ENCODE measurements around the gene ARR3. TPM values are rescaled to one million over a fixed set of nuclear protein-coding genes. Genes with fewer than 3 reads are reported as not detected.

ARR3 gene
- total and polyA plus RNA-seq, 2 donors (not counting 3 experiments of a cell fraction or from before 2014, with no cell fraction given) = not detected

DNA sequence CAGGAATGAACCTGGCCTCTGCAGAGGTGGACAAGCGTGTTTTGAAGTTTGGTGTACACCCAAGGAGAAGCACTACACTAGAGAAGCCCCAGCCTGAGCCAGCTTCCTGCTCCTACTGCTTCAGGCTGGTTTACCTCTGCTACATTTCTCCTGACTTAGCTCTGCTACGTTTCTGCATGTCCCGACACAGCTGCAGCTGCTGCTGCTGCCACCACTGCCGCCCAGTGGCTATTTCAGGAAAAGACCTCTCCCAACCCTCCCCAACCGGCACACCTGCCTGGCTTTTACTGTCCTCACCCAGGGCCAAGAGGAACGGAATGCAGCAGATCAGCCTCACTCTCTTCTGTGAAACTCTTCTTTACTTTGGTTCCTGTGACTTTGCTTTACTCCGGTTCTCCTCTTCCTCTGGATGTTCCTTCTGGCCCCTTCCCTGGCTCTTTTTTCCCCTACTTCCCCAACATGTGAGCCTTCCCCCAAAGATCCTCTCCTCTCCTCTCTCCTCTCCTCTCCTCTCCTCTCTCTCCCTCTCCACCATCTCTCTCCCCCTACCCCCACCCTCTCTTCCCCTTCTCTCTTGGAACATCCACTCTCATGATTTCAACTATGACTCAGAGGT is 5.1 kb upstream of the ARR3 start:
- dilution Hi-C loops (cut with MboI; ENCODE audit: extremely low pct_ligation_motif_present, low sequenced_read_pairs) = no loop called here
- Histone ChIP-seq H2AFZ (ENCODE audit: low read depth, low read length) (no peak overlapping the region), H3K4me1 (ENCODE audit: control insufficient read depth, extremely low read depth, insufficient read depth, low read length) (no peaks in the 10 kb centered on the region), H3K79me2 (ENCODE audit: control insufficient read depth, insufficient read depth, low read length) (no peaks in the 10 kb centered on the region), H3K9me3 (replicated peaks; ENCODE audit: control insufficient read depth, insufficient read depth, low read length) (no peaks in the 10 kb centered on the region), H3K4me2 (ENCODE audit: insufficient read depth, low read length) (no peak overlapping the region), H4K20me1 (replicated peaks; ENCODE audit: control insufficient read depth, extremely low read depth, insufficient read depth, low read length) (no peaks in the 10 kb centered on the region), H3K9ac (replicated peaks; ENCODE audit: extremely low read depth, insufficient read depth, low read length) (no peak overlapping the region), H3K36me3 (ENCODE audit: control insufficient read depth in 2 of 2, extremely low read depth in 1 of 2, insufficient read depth in 2 of 2, low read length in 2 of 2) (no peaks in the 10 kb centered on the region), H3K27ac (ENCODE audit: insufficient read depth, low read depth, low read length) (no peak overlapping the region), H3K27me3 (ENCODE audit: control insufficient read depth in 2 of 2, insufficient read depth in 2 of 2, low read length in 2 of 2) (no peaks in the 10 kb centered on the region), H3K4me3 (replicated peaks in 1 of 3; ENCODE audit: insufficient read depth in 1 of 3, low read depth in 1 of 3, low read length in 3 of 3) (no peak overlapping the region), H3K9me1 (replicated peaks; ENCODE audit: control insufficient read depth, extremely low read depth, insufficient read depth, low read length) (no peaks in the 10 kb centered on the region)
- BruUV-seq (replicated peaks) = no TSS peak
- FAIRE-seq (peak; percentile 85), DNase-seq (ENCODE audit: low read depth, low spot score) (peak; percentile 9)
- intact Hi-C loops (cut with micrococcal nuclease) = loop anchor here (1.0 kb wide), 1 partner anchor 130 kb away; the partner anchor contains the start of gene IGBP1
- TF ChIP-seq, protein P1, sequence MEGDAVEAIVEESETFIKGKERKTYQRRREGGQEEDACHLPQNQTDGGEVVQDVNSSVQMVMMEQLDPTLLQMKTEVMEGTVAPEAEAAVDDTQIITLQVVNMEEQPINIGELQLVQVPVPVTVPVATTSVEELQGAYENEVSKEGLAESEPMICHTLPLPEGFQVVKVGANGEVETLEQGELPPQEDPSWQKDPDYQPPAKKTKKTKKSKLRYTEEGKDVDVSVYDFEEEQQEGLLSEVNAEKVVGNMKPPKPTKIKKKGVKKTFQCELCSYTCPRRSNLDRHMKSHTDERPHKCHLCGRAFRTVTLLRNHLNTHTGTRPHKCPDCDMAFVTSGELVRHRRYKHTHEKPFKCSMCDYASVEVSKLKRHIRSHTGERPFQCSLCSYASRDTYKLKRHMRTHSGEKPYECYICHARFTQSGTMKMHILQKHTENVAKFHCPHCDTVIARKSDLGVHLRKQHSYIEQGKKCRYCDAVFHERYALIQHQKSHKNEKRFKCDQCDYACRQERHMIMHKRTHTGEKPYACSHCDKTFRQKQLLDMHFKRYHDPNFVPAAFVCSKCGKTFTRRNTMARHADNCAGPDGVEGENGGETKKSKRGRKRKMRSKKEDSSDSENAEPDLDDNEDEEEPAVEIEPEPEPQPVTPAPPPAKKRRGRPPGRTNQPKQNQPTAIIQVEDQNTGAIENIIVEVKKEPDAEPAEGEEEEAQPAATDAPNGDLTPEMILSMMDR (IDR thresholded peaks at IDR 0.05; ENCODE audit: extremely low read depth in 1 of 2, insufficient read depth in 1 of 2, low read depth in 1 of 2, low read length in 2 of 2) = peak; percentile 20 to 58
- no peak for TF ChIP-seq JUN (IDR thresholded peaks at IDR 0.05; ENCODE audit: borderline replicate concordance, insufficient read depth, insufficient read length, low read depth)
- ChIA-PET CTCF (interaction anchor here (0.6 to 1.8 kb wide), 5 partner anchors 43 to 233 kb away, joined by 3 to 24 read pairs (median 3); partner anchors contain the start of gene IGBP1), POLR2A (no interaction called here)

DNA sequence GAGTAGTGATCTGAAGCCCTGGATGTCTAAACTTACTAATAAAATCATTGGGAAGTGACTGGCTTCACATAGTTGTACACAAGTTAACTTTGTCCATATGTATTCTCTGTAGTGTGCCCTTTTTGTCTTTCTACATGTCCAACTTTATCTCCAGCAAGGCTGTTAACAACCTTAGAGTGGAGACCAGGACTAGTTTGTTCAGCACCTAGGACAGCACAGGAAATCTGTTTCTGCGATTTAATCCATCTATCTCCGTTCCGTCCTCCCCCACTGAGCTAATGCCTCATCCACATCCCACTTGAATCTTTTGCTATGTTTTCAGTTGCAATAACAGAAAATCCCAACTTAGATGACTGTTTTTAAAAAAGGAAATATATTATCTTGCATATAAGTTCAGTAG is 3.4 kb upstream of the ARR3 start:
- CTCF ChIA-PET = interaction anchor here (1.5 kb wide), 1 partner anchor 131 kb away, joined by 4 read pairs; the partner anchor contains the start of gene IGBP1
- Histone ChIP-seq H3K9me1 (replicated peaks; ENCODE audit: control insufficient read depth, extremely low read depth, insufficient read depth, low read length) (no peaks in the 10 kb centered on the region), H3K27ac (ENCODE audit: insufficient read depth, low read depth, low read length) (no peak overlapping the region), H3K79me2 (ENCODE audit: control insufficient read depth, insufficient read depth, low read length) (no peaks in the 10 kb centered on the region), H3K27me3 (ENCODE audit: control insufficient read depth in 2 of 2, insufficient read depth in 2 of 2, low read length in 2 of 2) (no peaks in the 10 kb centered on the region), H3K4me2 (ENCODE audit: insufficient read depth, low read length) (no peak overlapping the region), H3K9me3 (replicated peaks; ENCODE audit: control insufficient read depth, insufficient read depth, low read length) (no peaks in the 10 kb centered on the region), H3K9ac (replicated peaks; ENCODE audit: extremely low read depth, insufficient read depth, low read length) (no peak overlapping the region), H4K20me1 (replicated peaks; ENCODE audit: control insufficient read depth, extremely low read depth, insufficient read depth, low read length) (no peaks in the 10 kb centered on the region), H3K4me1 (ENCODE audit: control insufficient read depth, extremely low read depth, insufficient read depth, low read length) (no peaks in the 10 kb centered on the region), H2AFZ (ENCODE audit: low read depth, low read length) (no peak overlapping the region), H3K4me3 (replicated peaks in 1 of 3; ENCODE audit: insufficient read depth in 1 of 3, low read depth in 1 of 3, low read length in 3 of 3) (no peak overlapping the region), H3K36me3 (ENCODE audit: control insufficient read depth in 2 of 2, extremely low read depth in 1 of 2, insufficient read depth in 2 of 2, low read length in 2 of 2) (no peaks in the 10 kb centered on the region)
- BruUV-seq (replicated peaks) = no TSS peak
- dilution Hi-C loops (cut with MboI; ENCODE audit: extremely low pct_ligation_motif_present, low sequenced_read_pairs) = no loop called here
- DNase-seq (ENCODE audit: low read depth, low spot score) = no peak
- TF ChIP-seq, protein P1 (IDR thresholded peaks at IDR 0.05; ENCODE audit: extremely low read depth in 1 of 2, insufficient read depth in 1 of 2, low read depth in 1 of 2, low read length in 2 of 2) = no peak
- TF ChIP-seq, protein P2, sequence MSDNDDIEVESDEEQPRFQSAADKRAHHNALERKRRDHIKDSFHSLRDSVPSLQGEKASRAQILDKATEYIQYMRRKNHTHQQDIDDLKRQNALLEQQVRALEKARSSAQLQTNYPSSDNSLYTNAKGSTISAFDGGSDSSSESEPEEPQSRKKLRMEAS (IDR thresholded peaks at IDR 0.05; ENCODE audit: insufficient read depth, insufficient read length) = no peak
- no peak for TF ChIP-seq FOS (IDR thresholded peaks at IDR 0.05; ENCODE audit: borderline replicate concordance, insufficient read depth, low read length)
- TF ChIP-seq MYC (IDR thresholded peaks at IDR 0.05; ENCODE audit: low read depth, low read length) = no peak
- no peak for TF ChIP-seq POLR2AphosphoS5 (IDR thresholded peaks at IDR 0.05; ENCODE audit: insufficient read depth, low read depth, low read length)
- no peak for TF ChIP-seq GATA2 (IDR thresholded peaks at IDR 0.05; ENCODE audit: insufficient read depth, insufficient read length, low read depth, low read length)
- TF ChIP-seq POLR2A (IDR thresholded peaks at IDR 0.05; ENCODE audit: low read depth, low read length) = no peak
- no peak for TF ChIP-seq JUN (IDR thresholded peaks at IDR 0.05; ENCODE audit: borderline replicate concordance, insufficient read depth, insufficient read length, low read depth)
- no peak for TF ChIP-seq EZH2 (IDR thresholded peaks at IDR 0.05; ENCODE audit: borderline replicate concordance, low read depth, low read length, severe bottlenecking)
- FAIRE-seq = no peak
- POLR2A ChIA-PET = no interaction called here
- intact Hi-C loops (cut with micrococcal nuclease) = no loop called here
